Activated naive CD4-positive, alpha-beta T cell treated with Interleukin-2 at 50 U/mL for 16 hours (primary cell): ENCODE data around the gene NECTIN1.

Experiments
- DNase-seq: peaks from one replicate; pipeline ENCODE4 v3.0.0-alpha.2; 2020

NECTIN1 gene

DNA sequence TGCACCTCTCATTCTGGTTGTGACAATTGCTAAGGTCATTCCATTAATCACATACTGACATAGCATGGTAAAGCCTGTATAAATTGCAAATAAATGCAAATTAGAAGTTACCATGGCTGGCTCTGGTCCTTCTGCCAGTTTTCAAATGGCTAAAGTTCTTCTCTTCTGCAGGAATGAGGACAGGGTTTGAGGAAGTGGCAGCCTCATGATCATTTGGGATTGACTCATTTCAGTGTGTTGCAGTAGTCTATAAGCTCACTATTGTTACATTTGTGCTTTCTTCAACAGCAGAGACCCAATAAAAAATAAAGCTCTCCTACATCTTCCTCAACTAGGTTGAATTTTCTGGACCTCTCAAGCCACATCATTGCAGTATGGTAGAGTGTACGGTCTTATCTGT lies 60.3 kb downstream of the NECTIN1 start:
- DNase-seq = no peak

DNA sequence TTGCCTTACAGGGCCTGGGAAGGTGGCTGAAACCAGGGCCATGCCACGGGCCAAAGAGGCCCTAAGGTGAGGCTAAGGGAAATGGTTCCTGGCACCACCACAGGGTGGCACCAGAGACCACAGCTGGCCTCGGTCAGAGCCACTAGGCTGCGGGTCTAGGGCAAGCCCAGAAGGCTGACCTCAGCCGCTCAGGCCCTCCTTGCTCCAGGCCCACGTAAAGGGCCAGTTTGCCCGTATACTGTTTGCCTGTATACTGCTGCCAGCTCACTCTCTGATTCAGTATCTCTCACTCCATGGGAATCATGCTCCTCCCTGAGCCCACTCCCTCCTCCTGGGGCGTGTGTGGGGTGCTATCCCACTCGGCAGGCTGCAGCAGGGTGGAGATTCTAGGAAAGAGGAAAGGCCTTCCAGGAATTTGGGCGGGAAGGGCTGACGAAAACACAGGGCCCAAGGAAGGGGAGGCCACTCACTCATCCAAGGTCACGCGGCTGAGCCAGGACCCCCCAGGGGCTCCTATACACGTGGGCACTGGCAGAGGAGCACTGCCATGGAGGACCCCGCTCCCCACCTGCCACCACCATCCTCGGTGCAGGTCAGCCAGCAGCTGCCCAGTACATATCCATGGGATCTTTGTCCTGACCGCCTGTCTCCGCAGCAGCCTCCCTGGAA lies 62.4 kb downstream of the NECTIN1 start:
- peak; percentile 53 for DNase-seq

GRCh38 chr11:119666061-119666460 lies 62.9 kb downstream of the NECTIN1 start:
- DNase-seq = no peak

DNA sequence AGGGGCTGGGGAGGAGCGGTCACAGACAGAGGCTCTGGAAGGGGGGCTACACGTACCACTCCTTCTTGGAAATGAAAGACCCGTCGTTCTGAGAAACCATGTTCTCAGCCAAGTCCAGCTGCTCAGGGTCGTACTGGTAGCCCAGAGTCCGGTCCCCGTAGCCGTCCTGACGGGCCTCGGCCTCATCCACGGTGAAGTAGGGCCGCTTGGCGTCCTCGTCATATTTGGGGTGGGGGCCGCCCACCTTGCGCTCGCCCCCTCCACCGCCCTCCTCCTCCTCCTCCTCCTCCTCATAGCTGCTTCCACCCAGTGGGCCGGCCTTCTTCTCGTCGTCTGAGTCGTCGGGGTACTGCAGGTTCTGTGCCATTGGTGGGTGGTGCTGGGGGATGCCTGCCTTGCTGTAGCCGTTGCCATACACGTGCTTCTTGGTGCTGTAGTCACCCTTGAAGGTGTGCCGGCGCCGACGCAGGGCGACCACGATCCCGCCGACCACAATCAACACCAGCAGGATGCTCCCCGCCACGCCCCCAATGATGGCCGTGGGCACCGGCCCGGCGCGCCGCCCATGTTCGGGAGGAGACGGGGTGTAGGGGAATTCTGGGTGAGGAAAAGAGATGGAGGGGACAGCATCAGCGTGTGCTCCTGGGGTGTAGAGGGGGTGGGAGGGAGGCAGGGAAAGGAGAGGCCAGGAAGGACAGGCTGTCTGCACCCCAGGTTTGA lies 64.1 kb downstream of the NECTIN1 start:
- DNase-seq = no peak

GRCh38 chr11:119664063-119664572 lies 64.9 kb downstream of the NECTIN1 start:
- no peak for DNase-seq

GRCh38 chr11:119663279-119663678 lies 65.7 kb downstream of the NECTIN1 start:
- DNase-seq = no peak

DNA sequence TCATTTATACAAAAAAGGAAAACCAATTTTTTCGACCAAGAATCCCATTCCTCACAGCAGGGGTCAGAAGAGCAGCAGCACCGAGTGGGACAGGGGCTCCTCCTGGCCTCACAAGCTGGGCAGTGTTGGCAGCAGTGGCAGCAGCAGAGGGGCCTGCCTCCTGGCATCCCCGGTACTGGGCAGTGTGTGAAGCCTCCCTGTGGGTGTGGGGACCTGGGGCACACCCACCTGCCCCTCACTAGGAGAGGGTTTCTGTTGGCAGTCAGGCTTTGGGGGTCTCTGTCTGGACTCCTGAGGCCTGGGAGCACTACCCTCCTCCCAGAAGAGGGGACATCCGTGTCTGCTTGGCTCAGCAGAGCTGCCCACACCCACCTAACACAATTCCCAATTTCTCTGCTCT lies 67.8 kb downstream of the NECTIN1 start:
- DNase-seq = no peak

DNA sequence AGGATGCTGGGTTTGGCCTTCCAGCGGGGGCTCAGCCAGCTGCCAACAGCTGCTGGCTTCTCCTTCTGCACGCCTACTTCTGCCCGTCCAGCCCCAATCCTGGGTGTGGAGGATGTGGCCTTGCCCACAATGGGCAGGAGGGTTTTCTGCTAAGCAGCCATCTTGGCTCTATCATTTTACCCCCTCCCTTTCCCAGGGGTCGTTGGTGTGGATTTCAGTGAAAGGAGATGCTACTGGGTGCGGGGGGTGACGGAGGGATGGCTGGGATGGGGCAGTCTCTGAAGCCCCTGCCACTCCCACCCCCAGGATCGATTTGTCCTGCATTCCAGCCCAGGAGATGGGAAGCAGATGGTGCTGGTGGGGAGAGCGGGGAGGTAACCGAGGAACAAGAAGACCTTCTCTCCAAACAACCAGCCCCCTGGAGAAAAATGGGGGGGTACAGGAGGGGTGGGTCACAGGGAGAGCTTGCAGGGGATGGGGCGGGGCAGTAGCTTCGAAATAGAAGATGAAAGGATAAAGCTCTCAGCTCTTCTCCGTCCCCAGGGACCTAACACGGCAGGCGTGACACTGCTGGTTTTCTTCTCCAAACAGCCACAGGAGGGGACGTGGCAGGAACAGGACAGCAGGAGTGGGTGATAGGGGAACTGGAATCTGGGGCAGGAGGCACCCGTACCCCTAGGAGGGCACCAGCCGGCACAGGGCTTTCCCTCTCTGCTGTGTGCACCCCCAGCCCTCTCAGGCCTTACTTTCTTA lies 68.9 kb downstream of the NECTIN1 start:
- no peak for DNase-seq

DNA sequence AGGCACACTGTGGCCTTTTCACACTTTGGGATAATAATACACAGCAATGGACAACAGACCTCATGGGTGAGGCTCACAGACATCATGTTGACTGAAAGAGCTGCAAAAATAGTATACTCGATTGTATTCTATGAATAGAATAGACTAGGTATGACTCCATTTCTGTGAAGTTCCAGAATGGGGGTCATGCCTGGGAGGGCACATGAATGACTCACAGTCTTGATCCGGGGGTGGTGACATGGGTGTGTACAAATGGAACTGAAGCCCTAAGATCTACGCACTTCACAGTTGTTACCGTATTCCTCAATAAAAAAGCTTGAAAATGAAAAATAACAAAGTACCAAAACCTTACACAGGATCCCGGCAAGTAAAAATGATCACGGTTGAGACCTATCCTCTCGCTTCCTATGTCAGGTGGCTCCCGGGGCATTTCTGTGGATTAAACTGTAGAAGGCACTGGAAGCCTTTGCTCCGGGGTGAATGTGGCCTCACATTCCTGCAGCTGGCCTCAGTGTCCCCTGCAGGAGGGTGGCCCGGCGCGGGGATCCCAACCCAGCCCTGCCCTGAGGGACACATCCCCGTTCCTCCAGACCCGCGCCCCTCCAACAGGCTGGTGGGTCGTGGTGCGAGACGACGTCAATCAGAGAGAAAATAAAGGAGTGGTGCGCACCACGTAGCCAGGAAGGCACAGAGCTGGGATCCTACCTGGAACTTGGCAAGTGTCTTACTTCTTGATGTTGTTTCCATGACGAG lies 75.9 kb downstream of the NECTIN1 start:
- DNase-seq = no peak

DNA sequence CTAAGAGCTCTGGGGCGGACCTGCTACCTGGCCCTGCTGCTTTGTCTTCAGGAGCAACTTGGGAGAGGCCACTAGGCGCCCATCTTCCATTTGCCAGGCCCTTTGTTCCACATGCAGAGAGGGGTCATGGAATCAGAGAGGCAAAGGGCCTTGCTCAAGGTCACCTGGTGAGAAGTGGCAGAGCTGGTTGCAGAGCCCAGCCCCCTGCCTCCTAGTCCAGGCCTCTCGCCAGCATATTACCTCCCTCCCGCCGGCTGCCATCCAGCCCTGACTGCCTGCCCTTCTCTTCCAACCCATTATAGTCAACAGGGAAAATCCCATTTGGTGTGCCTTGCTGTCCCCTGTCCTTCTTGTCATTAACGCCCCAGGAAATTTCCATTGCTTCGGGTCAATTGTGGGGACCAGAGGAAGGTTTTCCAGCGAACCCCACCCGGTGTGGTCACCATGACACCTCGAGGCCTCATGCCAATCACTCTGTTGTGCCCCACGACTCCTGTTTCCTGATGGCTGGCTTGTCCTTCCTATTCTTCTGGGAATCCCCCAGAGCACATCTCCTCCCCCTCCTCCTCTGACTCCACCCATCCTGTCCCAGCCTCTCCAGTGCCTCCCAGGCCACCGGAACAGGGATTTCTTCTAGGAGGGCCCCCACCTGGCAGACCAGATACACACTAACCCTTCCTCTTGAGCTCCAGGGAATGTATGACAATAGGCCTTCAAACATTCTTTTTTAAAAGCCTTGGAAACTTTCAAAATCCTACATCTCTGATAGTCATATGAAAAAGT lies 77.0 kb downstream of the NECTIN1 start:
- no peak for DNase-seq

DNA sequence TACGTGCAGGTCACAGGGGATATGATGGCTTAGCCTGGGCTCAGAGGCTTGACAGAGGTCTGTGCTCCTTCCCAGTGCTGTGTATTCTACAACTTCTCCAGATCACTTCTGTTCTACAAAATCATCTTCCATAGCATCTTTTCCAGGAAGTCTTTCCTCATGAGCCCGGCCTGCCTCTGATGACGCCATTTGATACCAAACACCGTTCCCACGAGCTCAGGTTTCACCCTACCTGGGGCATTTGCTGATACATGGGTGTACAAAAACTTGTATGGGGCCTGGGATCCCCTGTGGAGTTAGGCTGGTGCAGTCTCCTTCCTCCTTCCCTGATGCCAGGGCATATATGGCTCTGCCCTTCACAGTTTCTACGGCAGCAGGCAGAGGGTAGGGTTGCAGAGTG lies 78.7 kb downstream of the NECTIN1 start:
- no peak for DNase-seq

DNA sequence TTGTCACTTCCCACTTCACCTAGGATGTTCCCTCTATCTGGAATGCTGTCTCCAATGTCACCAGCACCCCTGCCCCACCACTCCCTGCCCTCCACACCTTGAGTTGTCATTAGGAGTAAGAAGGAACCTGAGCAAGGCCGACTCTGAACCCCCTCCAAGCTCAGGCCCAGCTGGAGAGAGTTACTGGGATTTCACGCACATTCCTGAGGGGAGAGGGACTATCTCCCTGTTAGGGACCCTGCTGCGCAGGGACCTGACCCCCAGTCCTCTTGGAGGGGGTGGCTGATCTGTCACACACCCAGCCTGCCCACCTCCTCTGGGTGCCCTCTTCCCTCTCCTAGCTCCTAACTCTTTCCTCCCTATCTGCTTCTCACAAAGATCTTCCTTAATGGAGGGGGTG lies 81.7 kb downstream of the NECTIN1 start:
- no peak for DNase-seq

GRCh38 chr11:119645018-119645417 lies 84.0 kb downstream of the NECTIN1 start:
- no peak for DNase-seq

DNA sequence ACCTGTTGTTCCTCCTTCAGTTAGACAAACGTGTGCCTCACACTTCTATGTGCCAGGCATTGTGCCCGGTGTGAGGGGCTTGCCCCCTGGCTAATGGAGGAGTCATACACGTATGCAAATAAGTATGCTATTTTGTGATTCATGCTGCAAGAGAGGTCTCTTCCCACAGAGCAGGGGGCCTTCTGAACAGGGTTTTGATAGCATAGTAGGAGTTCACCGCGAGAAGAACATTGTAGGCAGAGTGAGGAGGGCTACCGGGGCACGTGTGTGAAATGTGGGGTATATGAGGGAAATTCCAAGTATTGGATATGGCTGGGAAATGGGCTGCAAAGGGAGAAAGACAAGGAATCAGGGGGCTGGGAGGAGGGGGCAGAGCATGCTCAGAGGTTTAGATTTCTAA lies 84.5 kb downstream of the NECTIN1 start:
- no peak for DNase-seq

- DNase-seq = no peak
Measured at GRCh38 chr11:119643876-119644225, 85.1 kb downstream of the NECTIN1 start.

- no peak for DNase-seq
Measured at GRCh38 chr11:119643212-119643875, 85.7 kb downstream of the NECTIN1 start.

- DNase-seq = no peak
Measured at GRCh38 chr11:119641983-119642745, 86.8 kb downstream of the NECTIN1 start.

GRCh38 chr11:119640541-119640940 lies 88.5 kb downstream of the NECTIN1 start:
- DNase-seq = no peak

- DNase-seq = no peak
Measured at GRCh38 chr11:119639642-119640205, 89.3 kb downstream of the NECTIN1 start.

DNA sequence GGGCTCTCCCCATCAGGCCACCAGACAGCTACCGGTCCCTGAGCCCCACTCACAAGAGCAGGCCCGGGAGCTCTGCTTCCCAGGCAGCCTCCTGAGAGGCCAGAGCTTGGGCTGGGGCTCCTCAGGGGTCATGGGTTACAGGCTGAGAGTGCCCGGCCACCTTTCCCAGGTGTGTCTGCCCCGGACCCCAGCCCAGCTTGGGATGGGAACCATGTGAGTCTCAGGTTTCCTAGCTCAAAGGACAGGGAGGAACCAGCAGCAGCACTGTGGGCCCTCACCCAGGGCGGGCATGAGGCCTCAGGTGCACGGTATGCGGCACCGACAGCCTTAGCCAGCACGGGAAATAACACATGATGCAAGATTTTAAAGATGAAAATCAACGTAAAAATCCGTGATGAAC lies 90.1 kb downstream of the NECTIN1 start:
- no peak for DNase-seq

DNA sequence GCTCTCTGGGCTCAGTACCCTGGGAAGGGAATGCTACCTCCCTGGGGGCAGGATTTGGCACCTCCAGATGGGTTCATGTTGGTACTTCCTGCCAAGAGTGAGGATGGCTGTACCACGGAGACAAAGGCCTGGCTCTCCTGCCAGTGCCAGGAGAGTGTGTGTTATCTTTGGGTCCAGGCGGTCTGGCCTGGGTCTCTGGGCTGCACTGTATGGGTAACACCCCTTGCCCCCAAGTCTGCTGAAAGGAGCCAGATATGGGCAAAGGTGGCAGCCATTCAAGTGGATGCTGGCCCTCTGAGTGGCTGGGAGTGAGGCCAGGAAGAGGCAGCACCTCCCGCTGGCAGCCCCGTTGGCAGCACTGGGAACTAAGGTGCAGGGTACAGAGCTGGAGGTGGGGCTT lies 91.5 kb downstream of the NECTIN1 start:
- no peak for DNase-seq
